ENCODE measurements around the gene SLC38A1.
A peak's percentile ranks its signal among the peaks of the same experiment; 100 is the strongest.

Gene SLC38A1

DNA sequence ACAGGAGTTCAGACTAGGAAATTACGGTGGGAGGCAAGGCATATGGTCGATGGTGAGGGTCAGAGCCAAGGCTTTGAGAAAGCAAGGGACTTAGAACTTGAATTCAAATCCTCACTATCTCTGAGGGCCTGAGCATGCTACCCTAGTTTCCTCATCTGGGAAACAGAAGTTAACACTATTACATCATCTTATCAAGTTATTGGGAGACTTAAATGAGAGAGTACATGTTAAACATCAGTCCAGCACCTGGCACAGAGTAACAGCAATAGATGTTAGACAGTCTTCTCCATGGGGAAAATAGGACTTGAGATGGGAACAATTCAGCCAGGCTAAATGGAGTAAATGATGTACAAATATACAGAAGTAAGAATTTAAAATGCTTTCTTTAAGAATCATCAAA is 38.5 kb downstream of the SLC38A1 start:
- no peak for TF ChIP-seq CTCF (conservative IDR thresholded peaks at IDR 0.05; ENCODE audit: low read depth, low read length)
- DNase-seq (ENCODE audit: low read depth): no peak
- no peak overlapping the region for H3K4me3 ChIP-seq (ENCODE audit: low read length)

DNA sequence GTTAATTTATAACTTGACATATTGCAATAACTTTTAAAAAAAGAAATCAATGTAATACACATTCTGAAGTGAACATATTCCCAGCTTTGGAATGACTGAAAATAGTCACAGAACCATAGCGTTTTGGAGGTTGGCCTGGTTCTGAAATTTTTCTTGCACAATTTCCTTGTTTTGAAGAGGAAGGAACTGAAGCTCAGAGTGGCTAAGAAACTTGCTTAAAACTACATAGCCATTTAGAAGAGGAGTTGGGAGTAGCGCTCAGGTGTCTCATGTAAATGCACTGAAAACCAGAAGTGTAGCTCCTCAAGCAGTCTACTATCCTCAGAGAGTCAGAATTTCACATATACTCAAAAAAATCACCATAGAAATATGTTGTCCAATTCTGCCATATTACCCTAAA is 41.2 kb downstream of the SLC38A1 start:
- H3K4me3 ChIP-seq (ENCODE audit: low read length): no peak overlapping the region
- no peak for TF ChIP-seq CTCF (conservative IDR thresholded peaks at IDR 0.05; ENCODE audit: low read depth, low read length)

GRCh38 chr12:46224386-46224785 is 44.5 kb downstream of the SLC38A1 start:
- DNase-seq (ENCODE audit: low read depth): no peak
- no peak for TF ChIP-seq CTCF (conservative IDR thresholded peaks at IDR 0.05; ENCODE audit: low read depth, low read length)
- no peak overlapping the region for H3K4me3 ChIP-seq (ENCODE audit: low read length)

More for the DNA sequence above, 41.2 kb downstream of the SLC38A1 start:
- DNase-seq (ENCODE audit: low read depth): no peak

DNA sequence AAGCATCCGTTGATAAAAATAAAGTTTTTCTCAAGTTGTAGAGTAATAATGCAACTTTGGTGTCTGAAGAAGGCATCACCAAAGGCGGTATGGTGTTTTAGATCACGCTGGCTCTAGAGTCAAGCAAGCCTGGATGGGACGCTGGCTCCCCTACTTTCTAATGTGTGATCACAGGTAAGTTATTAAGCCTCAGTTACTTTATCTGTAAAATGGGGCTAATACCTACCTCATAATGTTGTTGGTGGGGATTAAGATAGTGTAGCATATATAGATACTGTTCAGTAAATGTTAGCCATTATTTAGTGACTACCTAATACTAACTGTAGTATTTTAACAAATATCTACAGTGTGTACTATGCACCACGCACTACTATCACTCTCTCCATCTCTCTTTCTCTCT is 45.8 kb downstream of the SLC38A1 start:
- no peak overlapping the region for H3K4me3 ChIP-seq (ENCODE audit: low read length)
- no peak for DNase-seq (ENCODE audit: low read depth)
- TF ChIP-seq CTCF (conservative IDR thresholded peaks at IDR 0.05; ENCODE audit: low read depth, low read length): no peak

GRCh38 chr12:46222636-46223035 is 46.2 kb downstream of the SLC38A1 start:
- H3K4me3 ChIP-seq (ENCODE audit: low read length): no peak overlapping the region
- no peak for TF ChIP-seq CTCF (conservative IDR thresholded peaks at IDR 0.05; ENCODE audit: low read depth, low read length)
- no peak for DNase-seq (ENCODE audit: low read depth)

- no peak for TF ChIP-seq CTCF (conservative IDR thresholded peaks at IDR 0.05; ENCODE audit: low read depth, low read length)
- H3K4me3 ChIP-seq (ENCODE audit: low read length): no peak overlapping the region
- DNase-seq (ENCODE audit: low read depth): peak; percentile 17
Observed at GRCh38 chr12:46221255-46222128, 47.4 kb downstream of the SLC38A1 start.
